H1 (cell line): Measurements from ENCODE around the gene KISS1R. TPM values are rescaled to one million over a fixed set of nuclear protein-coding genes. Genes with fewer than 3 reads are reported as not detected.

Experiments used
- CTCF ChIA-PET: fragments of 300-600 bp; sonication (Branson Sonifier 250); formaldehyde crosslinking; loops from one replicate; lab custom pipeline; 2021; ENCODE audit not compliant: partially characterized antibody; lab: Charles Lee
- POLR2A ChIA-PET: fragments of 300-600 bp; sonication (Branson Sonifier 250); formaldehyde crosslinking; loops from one replicate; lab custom pipeline; 2021; ENCODE audit warnings: inconsistent platforms; ENCODE audit not compliant: partially characterized antibody; lab: Charles Lee
- DNase-seq, 2 experiments: peaks; one replicate each; pipeline versions ENCODE4 v3.0.0 to v3.0.0-alpha.2; 2010 to 2022; ENCODE audit warnings: low spot score in 2 of 2, low read depth in 1 of 2, mixed read lengths in 1 of 2
- FAIRE-seq: peaks from 2 replicates; lab custom pipeline; 2011; peaks lifted over from hg19 to GRCh38; lab: Jason Lieb, UNC
- H2AFZ ChIP-seq: 2 replicates; pipeline ENCODE4 v1.8.1; 2012; ENCODE audit warnings: low read length, inconsistent platforms
- H2AK5ac ChIP-seq: 2 replicates; pipeline ENCODE4 v1.6.1; 2013; ENCODE audit warnings: low read depth, low read length
- H2BK120ac ChIP-seq: replicated peaks from 2 replicates; pipeline ENCODE3; 2013; ENCODE audit warnings: low read depth, low read length, inconsistent platforms
- H2BK12ac ChIP-seq: 2 replicates; pipeline ENCODE4 v1.6.1; 2013; ENCODE audit warnings: low read depth, low read length
- H2BK15ac ChIP-seq: 2 replicates; pipeline ENCODE4 v1.6.1; 2013; ENCODE audit warnings: low read length
- H2BK20ac ChIP-seq: 2 replicates; pipeline ENCODE4 v1.6.1; 2013; ENCODE audit warnings: low read length
- H2BK5ac ChIP-seq: 2 replicates; pipeline ENCODE4 v1.6.1; 2013; ENCODE audit warnings: low read depth, low read length
- H3K14ac ChIP-seq: 2 replicates; pipeline ENCODE4 v1.6.1; 2013; ENCODE audit warnings: inconsistent platforms; ENCODE audit not compliant: insufficient read length
- H3K18ac ChIP-seq: 2 replicates; pipeline ENCODE4 v1.6.1; 2013; ENCODE audit warnings: low read length; ENCODE audit errors: extremely low read depth
- H3K23ac ChIP-seq: 2 replicates; pipeline ENCODE4 v1.6.1; 2013; ENCODE audit warnings: inconsistent platforms; ENCODE audit not compliant: insufficient read length
- H3K23me2 ChIP-seq: 2 replicates; pipeline ENCODE4 v1.6.1; 2013; ENCODE audit warnings: low read depth, low read length
- H3K27ac ChIP-seq: 2 replicates; pipeline ENCODE4 v1.6.1; 2011; ENCODE audit warnings: low read depth, low read length, inconsistent platforms
- H3K27me3 ChIP-seq, 4 experiments: replicated peaks in 1 of 4; 1 replicate in 1 of 4; 2 replicates in 3 of 4; pipeline versions ENCODE4 v1.6.1 to v1.8.1; 2011 to 2013; ENCODE audit warnings: low read length in 3 of 4, mild to moderate bottlenecking in 3 of 4, inconsistent platforms in 2 of 4, mixed read lengths in 2 of 4, moderate library complexity in 1 of 4; ENCODE audit not compliant: control insufficient read depth in 3 of 4, insufficient read depth in 3 of 4; ENCODE audit errors: extremely low read depth in 1 of 4
- H3K36me3 ChIP-seq, 4 experiments: 2 replicates each; pipeline versions ENCODE4 v1.6.1 to v1.8.1; 2011 to 2013; ENCODE audit warnings: mild to moderate bottlenecking in 4 of 4, low read length in 3 of 4, moderate library complexity in 2 of 4, control low read depth in 1 of 4, inconsistent platforms in 1 of 4; ENCODE audit not compliant: insufficient read depth in 4 of 4, control insufficient read depth in 2 of 4
- H3K4ac ChIP-seq: replicated peaks from 2 replicates; pipeline ENCODE3; 2013; ENCODE audit warnings: low read length, low read depth, mixed read lengths, inconsistent platforms; ENCODE audit not compliant: insufficient read length
- H3K4me1 ChIP-seq, 4 experiments: replicated peaks in 1 of 4; 1 replicate in 1 of 4; 2 replicates in 3 of 4; pipeline versions ENCODE4 v1.6.1 to v1.8.1; 2011 to 2013; ENCODE audit warnings: low read length in 3 of 4, inconsistent platforms in 2 of 4, mixed read lengths in 1 of 4; ENCODE audit not compliant: insufficient read depth in 4 of 4, control insufficient read depth in 3 of 4
- H3K4me2 ChIP-seq, 2 experiments: 2 replicates each; pipeline versions ENCODE4 v1.6.1 to v1.8.1; 2011 to 2013; ENCODE audit warnings: low read depth in 2 of 2, low read length in 2 of 2, control low read depth in 1 of 2, inconsistent platforms in 1 of 2, mild to moderate bottlenecking in 1 of 2; ENCODE audit not compliant: insufficient read depth in 1 of 2
- H3K4me3 ChIP-seq, 4 experiments: fragments of 200-600, 300-600 bp in 1 of 4; sonication (generic), shearing (Covaris generic), sonication (Bioruptor Twin) in 1 of 4; 2 replicates each; pipeline versions ENCODE4 v1.5.1 to v1.8.1; 2011 to 2016; ENCODE audit warnings: low read length in 4 of 4, low read depth in 3 of 4, control low read depth in 2 of 4, inconsistent platforms in 2 of 4, mild to moderate bottlenecking in 2 of 4, mixed read lengths in 1 of 4, moderate library complexity in 1 of 4; ENCODE audit not compliant: insufficient read depth in 2 of 4; ENCODE audit errors: extremely low read depth in 1 of 4
- H3K56ac ChIP-seq: replicated peaks from 2 replicates; pipeline ENCODE3; 2013; ENCODE audit warnings: low read depth, mild to moderate bottlenecking, mixed read lengths, low read length, inconsistent platforms; ENCODE audit not compliant: insufficient read length
- H3K79me1 ChIP-seq: 2 replicates; pipeline ENCODE4 v1.6.1; 2013; ENCODE audit warnings: low read depth, low read length, control low read depth
- H3K79me2 ChIP-seq, 2 experiments: 2 replicates each; pipeline versions ENCODE4 v1.6.1 to v1.8.1; 2012 to 2013; ENCODE audit warnings: low read length in 2 of 2, mild to moderate bottlenecking in 2 of 2, inconsistent platforms in 1 of 2; ENCODE audit not compliant: insufficient read depth in 2 of 2, control insufficient read depth in 1 of 2
- H3K9ac ChIP-seq, 4 experiments: replicated peaks in 1 of 4; 1 replicate in 1 of 4; 2 replicates in 3 of 4; pipeline versions ENCODE4 v1.6.1 to v1.8.1; 2011 to 2013; ENCODE audit warnings: low read depth in 3 of 4, low read length in 3 of 4, control low read depth in 2 of 4, mild to moderate bottlenecking in 2 of 4, moderate library complexity in 2 of 4, inconsistent platforms in 1 of 4; ENCODE audit errors: extremely low read depth in 1 of 4
- H3K9me3 ChIP-seq, 2 experiments: 2 replicates each; pipeline versions ENCODE4 v1.6.1 to v1.8.1; 2012 to 2013; ENCODE audit warnings: mild to moderate bottlenecking in 2 of 2, moderate library complexity in 2 of 2, control low read depth in 1 of 2, inconsistent platforms in 1 of 2, low read depth in 1 of 2, low read length in 1 of 2, mixed read lengths in 1 of 2; ENCODE audit not compliant: insufficient read depth in 2 of 2
- H4K20me1 ChIP-seq, 2 experiments: replicated peaks in 1 of 2; 2 replicates each; pipeline versions ENCODE3 to v1.8.1; 2011 to 2013; ENCODE audit warnings: inconsistent platforms in 2 of 2, low read length in 2 of 2, mild to moderate bottlenecking in 1 of 2; ENCODE audit not compliant: insufficient read depth in 2 of 2, control insufficient read depth in 1 of 2
- H4K5ac ChIP-seq: 2 replicates; pipeline ENCODE4 v1.6.1; 2013; ENCODE audit warnings: low read length, low read depth, mixed read lengths, inconsistent platforms; ENCODE audit not compliant: insufficient read length
- H4K8ac ChIP-seq: 2 replicates; pipeline ENCODE4 v1.8.0; 2013; ENCODE audit warnings: mild to moderate bottlenecking, moderate library complexity, low read length, inconsistent platforms; ENCODE audit not compliant: insufficient read depth; ENCODE audit errors: extremely low read depth
- H4K91ac ChIP-seq: replicated peaks from 2 replicates; pipeline ENCODE3; 2013; ENCODE audit warnings: low read length, mixed read lengths, inconsistent platforms; ENCODE audit not compliant: insufficient read length
- CEBPB ChIP-seq: IDR thresholded peaks from 2 replicates; pipeline ENCODE4 v1.6.1; 2012; ENCODE audit warnings: low read depth, low read length
- EZH2 ChIP-seq: fragments of 200-600 bp; sonication (generic); IDR thresholded peaks from 2 replicates; pipeline ENCODE4 v1.7.1; 2012; ENCODE audit warnings: low read depth, mild to moderate bottlenecking, moderate library complexity, low read length, inconsistent platforms; ENCODE audit not compliant: severe bottlenecking
- RFX5 ChIP-seq: IDR thresholded peaks from 2 replicates; pipeline ENCODE4 v1.6.1; 2011; ENCODE audit warnings: low read depth, low read length, improper control_type of control experiment, borderline replicate concordance
- WGBS, 2 experiments: shearing (Covaris generic) in 1 of 2; methylation state at CpG; one replicate each; pipeline versions ENCODE4 v1.1.6 to v1.1.7; 2013 to 2015; ENCODE audit warnings: low lambda C conversion rate in 2 of 2, mixed read lengths in 2 of 2, inconsistent platforms in 1 of 2, low coverage in 1 of 2, missing lambda C conversion rate in 1 of 2; ENCODE audit not compliant: insufficient replicate concordance in 2 of 2, insufficient coverage in 1 of 2, insufficient read length in 1 of 2; ENCODE audit errors: extremely low coverage in 1 of 2, missing lambda C conversion rate in 1 of 2; 5-methylcytosine and 5-hydroxymethylcytosine counted together
- polyA plus RNA-seq, 7 experiments: library from polyadenylated mRNA; depleted of rRNA in 3 of 7; stranded (reverse) in 5 of 7; unstranded in 2 of 7; fragments of >200 nt in 5 of 7; fragments of 200-250 nt in 2 of 7; gene quantifications; 1 replicate in 5 of 7; 2 replicates in 1 of 7; 4 replicates in 1 of 7; pipeline versions ENCODE4 v1.2.1 to v1.2.3, GENCODE V29; 2011 to 2013; ENCODE audit warnings: missing spikeins in 2 of 7, mixed read lengths in 2 of 7
- total RNA-seq: library from RNA; stranded (reverse); fragmentation: NEBNext Ultra II Directional; extraction: Animal tissue kit (Norgen Biotek cat#: 25700); gene quantifications from 2 replicates; pipeline ENCODE4 v1.2.1, GENCODE V29; 2021

Gene KISS1R
- total and polyA plus RNA-seq, 2 of the 8 experiments (the other 6 are each of a cell fraction or from before 2014, with no cell fraction given) = 2.3 to 2.7 TPM

- H3K23ac ChIP-seq = no peak overlapping the region
Observed at GRCh38 chr19:869245-870177, 47.6 kb upstream of the KISS1R start.

More at GRCh38 chr19:869245-870177, 47.6 kb upstream of the KISS1R start:
- no peak overlapping the region for H2BK15ac ChIP-seq
- H2BK20ac ChIP-seq = no peak overlapping the region
- DNase-seq (no peak), FAIRE-seq (no peak)
- peaks cover 0 to 14% (median 0%) of the 10 kb centered on the region in 4 experiments; a peak in 2 of 8 replicates for H3K36me3 ChIP-seq
- no peak overlapping the region for H3K56ac ChIP-seq
- no peak overlapping the region for H3K18ac ChIP-seq
- H3K79me1 ChIP-seq = no peaks in the 10 kb centered on the region; the same call in 1 of the 2 replicates
- H4K91ac ChIP-seq = no peak overlapping the region
- H4K5ac ChIP-seq = no peak overlapping the region
- no peak overlapping the region for H3K14ac ChIP-seq
- WGBS, 2 experiments = 87% methylated on average over 23 of the region's 29 CpGs; no CpG with 5 or more reads in 1 of the 2 experiments
- no peak overlapping the region for H2BK12ac ChIP-seq
- no peak overlapping the region for H3K27ac ChIP-seq
- H3K27me3 ChIP-seq = no peaks in the 10 kb centered on the region
- H3K4me3 ChIP-seq = no peak overlapping the region
- no peak overlapping the region for H2AFZ ChIP-seq
- H3K4ac ChIP-seq = no peak overlapping the region
- ChIA-PET POLR2A (no interaction called here), CTCF (interaction anchor here (1.5 kb wide), 1 partner anchor 48 kb away, joined by 3 read pairs; no protein-coding TSS in a partner anchor)
- H3K79me2 ChIP-seq = no peaks in the 10 kb centered on the region
- H3K23me2 ChIP-seq = no peaks in the 10 kb centered on the region
- H4K20me1 ChIP-seq = peaks cover 4 to 9% of the 10 kb centered on the region in 2 experiments
- no peak overlapping the region; the same call in 1 of the 2 replicates for H2BK5ac ChIP-seq
- H3K4me2 ChIP-seq = no peak overlapping the region
- no peak for TF ChIP-seq CEBPB
- TF ChIP-seq EZH2 = no peak
- TF ChIP-seq RFX5 = no peak
- H4K8ac ChIP-seq = no peak overlapping the region
- no peak overlapping the region for H3K9ac ChIP-seq
- peaks cover 0 to 3% of the 10 kb centered on the region in 2 experiments; a peak in 1 of 4 replicates for H3K9me3 ChIP-seq
- no peak overlapping the region for H2BK120ac ChIP-seq
- H3K4me1 ChIP-seq = peaks cover 3 to 22% (median 7%) of the 10 kb centered on the region in 4 experiments
- H2AK5ac ChIP-seq = no peak overlapping the region
